GM18511 (cell line): Measurements from ENCODE around the gene MRC2.

ENCODE experiments used
- ATAC-seq: cut with Tn5 transposase; IDR thresholded peaks from one replicate; pipeline ENCODE4 v1.9.1; 2021; ENCODE audit warnings: mild to moderate bottlenecking, moderate library complexity; ENCODE audit not compliant: unreplicated experiment

The MRC2 gene

GRCh38 chr17:62631086-62631935 lies 3.8 kb downstream of the MRC2 start:
- ATAC-seq, result no peak

DNA sequence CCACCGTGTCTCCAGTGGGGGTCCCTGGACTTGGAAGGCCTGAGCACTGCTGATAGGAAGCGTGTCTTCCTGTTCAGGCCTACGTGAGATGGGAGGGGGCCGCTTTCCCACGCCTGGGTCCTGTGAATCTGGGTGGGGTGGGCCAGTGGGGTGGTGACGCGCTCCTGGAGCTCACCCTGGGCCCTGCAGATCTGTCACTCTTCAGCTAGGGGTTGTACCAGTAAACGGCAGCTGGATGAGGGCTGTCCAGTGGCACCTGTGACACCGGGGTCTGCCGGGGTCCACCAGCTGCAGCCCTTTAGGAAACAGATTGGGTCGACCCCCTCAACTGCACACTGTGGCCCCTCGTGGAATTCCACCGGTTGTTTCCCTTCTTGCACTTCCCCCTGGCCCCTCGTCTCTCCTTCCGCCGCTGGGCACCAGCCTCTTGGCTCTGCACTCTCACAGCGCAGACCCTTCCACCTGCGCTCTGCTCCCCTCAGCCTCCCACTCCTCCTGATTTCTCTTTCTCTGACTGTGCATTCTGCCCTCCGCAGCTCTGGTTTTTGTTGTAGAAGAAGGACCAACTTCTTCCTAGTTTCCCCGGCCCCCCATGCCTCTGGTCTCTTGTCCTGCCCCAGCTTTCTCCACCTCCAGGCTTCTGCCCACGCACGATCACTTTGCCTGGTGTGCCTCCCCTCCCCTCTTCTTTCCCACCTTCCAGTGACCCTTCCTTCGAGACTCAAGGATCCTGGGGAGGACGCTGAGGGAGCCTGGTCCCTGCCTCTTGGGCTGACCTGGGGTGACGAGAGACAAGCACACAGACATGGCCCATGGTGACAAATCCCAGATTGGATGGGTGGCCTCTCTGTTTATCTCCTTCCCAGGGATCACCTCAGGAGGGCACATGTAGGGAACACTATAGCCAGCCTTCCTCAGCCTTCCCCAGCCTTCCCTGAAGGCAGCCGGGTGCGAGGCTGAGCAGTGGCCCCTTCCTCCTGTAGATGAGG lies 4.8 kb downstream of the MRC2 start:
- ATAC-seq, result no peak

- ATAC-seq, result no peak
Observed at GRCh38 chr17:62637809-62638208, 10.3 kb downstream of the MRC2 start.

DNA sequence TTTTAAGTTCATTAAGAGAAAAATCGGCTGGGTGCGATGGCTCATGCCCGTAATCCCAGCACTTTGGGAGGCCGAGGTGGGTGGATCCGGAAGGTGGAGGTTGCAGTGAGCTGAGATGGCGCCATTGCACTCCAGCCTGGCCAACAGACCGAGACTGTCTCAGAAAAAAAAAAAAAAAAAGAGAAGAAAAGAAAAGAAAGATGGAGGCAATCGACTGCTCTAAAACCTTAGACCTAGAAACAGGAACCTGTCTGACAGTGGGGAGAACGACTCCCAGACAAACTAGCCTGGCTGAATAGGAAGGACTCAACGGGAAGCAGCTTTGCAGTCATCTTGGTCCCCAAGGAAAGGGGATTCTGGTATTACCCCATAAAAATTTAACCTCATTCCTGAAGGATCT lies 13.7 kb downstream of the MRC2 start:
- ATAC-seq, result no peak

DNA sequence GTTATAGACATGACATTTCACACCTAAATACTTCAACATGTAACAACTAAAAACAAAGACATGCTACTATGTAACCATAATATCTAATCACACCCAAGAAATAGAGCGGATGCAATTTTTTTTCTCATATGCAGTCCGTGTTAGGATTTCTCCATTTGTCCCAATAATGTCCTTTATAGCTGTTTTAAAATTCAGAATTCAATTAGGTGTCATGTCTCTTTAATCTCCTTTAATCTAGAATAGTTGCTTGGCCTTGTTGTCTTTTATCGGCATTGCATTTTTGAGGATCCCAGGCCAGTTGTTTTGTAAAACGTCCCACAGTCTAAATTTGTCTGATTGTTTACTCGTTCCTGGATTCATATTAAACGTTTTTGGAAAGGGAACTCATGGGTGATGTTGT lies 14.5 kb downstream of the MRC2 start:
- ATAC-seq, result no peak

- no peak for ATAC-seq
Observed at GRCh38 chr17:62643496-62643895, 16.0 kb downstream of the MRC2 start.

DNA sequence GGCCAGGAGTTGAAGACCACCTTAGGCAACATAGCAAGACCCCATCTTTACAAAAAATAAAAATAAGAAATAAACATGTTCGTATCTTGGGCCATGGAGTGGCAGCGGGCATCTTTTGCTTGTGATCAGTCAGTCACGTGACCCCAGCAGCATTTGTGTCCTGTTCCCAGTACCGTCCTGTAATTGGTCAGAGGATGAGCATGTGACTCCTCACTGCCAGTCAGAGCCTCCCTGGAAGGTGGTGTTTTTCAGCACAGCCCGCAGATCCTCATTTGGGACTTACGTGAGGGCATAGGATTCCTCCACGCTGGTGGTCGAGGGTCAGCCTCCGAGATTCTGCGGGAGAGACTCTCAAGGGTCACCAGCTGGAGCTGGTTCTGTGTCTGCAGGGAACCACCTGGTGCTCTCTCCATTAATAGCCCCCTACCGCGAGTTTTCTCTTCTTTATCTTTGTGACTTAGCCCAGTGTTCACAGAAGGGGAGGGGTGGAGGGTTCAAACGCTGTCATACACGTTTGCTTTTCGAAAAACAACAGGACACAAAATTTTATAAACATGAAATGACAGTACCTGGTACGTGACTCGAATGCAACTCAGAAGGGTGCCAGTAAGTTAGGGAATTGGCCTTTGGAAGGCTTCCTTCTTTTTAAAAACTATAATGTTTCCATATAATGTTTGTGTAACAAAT lies 17.2 kb downstream of the MRC2 start:
- ATAC-seq, result no peak

DNA sequence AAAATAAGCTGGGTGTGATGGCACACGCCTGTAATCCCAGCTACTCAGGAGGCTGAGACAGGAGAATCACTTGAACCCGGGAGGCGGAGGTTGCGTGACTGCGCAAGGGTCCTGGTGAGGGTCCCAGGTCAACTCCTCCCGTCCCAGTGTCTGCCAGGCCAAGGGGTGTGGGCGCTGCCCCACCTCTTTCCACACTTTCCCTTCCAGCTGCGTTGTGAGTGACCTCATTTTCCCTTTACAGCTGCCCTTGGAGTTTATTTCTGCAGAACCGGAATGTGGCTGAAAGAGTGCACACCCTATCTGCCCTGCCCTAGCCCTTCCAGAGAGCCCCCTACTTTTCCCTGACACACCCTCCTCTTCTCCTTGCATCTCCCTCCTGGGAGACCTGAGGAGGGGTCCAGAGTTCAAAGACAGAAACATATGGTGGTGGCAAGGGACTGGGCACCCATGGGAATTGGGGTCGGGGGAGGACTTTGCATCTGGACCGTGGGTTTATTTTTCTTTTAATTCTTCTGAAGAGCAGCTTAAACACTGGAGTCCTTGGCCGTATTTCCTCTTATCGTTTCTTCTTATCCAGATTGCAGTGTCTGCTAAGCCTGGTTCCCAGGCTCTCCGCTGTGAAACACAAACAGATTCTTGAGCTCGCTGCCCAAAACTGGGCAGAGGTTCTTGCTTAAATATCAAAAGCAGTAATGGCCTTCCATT lies 20.9 kb downstream of the MRC2 start:
- ATAC-seq, result no peak

DNA sequence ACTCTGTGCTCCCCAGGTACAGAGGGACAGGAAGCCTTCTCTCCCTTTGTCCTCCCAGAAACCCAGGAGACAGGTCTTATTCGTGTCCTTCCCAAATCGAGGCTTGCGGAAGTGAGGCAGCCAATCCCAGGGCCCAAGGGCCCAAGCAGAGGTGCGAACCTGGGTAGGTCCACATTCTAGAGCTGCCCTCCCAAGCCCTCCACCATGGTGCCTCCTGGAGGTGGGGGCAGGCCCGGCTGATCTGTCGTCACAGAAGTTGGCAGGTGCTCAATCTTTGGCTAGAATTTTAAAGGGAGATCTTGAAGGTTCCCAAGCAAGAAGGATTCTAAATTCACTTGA lies 21.5 kb downstream of the MRC2 start:
- no peak for ATAC-seq

DNA sequence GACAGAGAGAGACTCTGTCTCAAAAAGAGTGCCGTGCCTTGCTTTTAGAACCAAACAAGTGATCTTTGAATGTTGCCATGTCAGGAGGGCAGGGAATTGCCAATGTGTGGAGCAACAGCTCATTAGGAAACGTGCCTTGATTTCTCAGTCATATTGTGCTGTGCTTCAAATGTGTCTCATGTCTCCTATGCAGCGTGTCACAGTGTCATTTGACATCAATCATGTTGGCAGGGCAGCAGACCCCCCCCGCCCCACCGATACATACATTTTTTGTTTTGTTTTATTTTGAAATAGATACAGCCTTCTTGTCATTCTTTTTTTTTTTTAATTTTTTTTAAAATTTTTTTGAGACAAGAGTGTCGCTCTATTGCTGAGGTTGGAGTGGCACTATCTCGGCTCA lies 22.1 kb downstream of the MRC2 start:
- no peak for ATAC-seq

- ATAC-seq, result no peak
Observed at GRCh38 chr17:62650587-62650986, 23.1 kb downstream of the MRC2 start.

- no peak for ATAC-seq
Observed at GRCh38 chr17:62652251-62653001, 25.0 kb downstream of the MRC2 start.

DNA sequence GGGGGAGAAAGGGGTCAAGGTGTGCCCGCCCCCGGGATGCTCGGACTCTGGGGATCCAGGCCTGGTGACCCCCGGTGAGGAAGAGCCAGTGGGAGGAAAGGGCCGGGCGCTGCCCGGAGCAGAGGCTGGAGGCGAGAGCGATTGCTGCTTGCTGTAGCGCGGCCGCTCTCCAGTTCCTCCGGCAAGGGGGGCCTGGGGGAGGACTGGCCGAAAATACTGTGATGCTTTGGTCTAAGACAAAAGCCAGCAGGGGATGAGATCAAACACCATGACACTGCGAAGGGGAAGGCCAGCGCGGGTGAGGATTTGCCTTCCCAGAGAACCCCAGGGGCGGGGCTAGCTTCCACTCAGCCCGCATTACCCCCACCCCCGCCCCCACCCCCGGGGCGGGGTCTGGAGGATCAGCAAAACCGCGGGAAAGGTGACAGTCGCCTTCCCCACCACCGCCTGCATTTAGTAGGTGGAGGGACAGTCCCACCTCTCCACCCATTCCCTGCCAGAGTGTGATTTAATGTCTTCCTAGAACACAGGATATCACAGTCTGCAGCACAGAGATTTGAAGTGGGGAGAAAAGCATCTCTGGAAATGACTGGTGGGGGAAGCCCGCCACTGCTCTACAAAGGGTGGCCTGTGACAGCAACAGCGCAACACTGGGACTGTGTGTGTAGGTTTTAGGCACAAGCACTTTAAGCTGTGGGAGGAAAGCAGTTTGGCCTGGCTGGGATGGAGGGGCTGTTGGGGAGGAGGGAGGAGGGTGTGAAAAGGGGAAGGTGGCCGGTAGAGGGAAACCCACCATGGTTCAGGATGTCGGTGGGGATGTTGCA lies 25.7 kb downstream of the MRC2 start:
- ATAC-seq, result peak; percentile 87

DNA sequence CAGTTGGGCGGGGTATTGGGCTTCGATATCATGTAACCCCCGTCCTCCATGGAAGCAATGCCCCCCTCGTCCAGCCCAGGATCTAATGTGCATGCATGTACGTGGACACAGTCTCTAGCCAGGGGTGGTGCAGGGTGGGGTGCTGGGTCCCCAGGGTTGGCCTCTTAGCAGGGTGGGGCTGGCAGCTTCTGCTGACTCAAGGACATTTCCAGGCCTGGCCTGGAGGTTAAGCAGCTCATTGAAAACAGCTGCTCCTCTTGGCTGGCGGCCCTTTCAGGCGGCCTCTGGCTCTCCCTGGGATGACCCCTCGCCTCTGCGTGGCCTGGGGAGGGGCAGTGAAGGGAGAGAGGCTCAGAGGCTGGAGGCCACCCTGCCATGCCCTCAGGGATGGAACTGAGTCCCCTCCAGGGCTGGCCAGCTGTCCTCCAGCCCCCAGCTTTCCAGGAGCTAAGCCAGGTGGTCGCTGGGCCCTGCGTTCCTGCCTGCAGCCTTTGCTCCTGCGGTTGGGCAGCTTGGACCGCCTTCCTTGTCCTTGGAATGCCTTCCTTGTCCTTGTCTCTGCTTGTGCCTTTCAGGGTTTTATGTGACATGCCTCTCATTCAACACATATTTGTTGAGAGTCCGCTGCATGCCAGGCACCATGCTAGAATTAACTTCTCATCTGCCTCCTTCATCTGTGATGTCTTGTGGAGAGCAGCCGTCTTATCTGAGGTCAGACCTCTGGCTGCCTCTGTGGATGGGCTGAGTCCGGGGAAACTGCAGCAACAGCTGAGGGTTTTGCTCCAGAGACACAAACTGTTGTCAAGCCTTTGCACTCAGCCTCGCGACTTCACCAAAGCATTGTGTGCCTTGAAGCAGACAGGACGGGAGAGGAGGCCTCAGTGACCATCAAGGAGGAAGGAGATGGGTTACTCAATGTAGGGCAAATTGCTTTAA lies 26.6 kb downstream of the MRC2 start:
- ATAC-seq, result peak; percentile 6

GRCh38 chr17:62655656-62656055 lies 28.2 kb downstream of the MRC2 start:
- no peak for ATAC-seq

DNA sequence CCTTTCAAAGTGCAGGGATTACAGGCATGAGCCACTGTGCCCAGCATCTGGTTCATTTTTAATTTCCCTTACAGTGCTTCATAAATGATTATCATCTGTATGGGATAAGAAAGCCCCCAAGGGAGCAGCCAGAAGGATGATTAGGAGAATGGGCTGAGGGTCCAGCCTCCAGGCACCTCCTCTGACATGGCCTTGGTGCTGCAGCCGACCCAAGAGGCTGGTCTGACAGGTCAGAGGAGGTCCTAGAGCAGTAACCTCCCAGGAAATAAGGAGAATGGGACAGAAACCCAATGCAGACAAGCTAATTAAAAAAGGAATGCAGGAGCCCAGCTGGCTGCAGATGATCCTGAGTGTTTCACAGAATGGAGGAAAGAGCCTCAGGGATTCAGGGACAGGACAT lies 29.0 kb downstream of the MRC2 start:
- no peak for ATAC-seq

DNA sequence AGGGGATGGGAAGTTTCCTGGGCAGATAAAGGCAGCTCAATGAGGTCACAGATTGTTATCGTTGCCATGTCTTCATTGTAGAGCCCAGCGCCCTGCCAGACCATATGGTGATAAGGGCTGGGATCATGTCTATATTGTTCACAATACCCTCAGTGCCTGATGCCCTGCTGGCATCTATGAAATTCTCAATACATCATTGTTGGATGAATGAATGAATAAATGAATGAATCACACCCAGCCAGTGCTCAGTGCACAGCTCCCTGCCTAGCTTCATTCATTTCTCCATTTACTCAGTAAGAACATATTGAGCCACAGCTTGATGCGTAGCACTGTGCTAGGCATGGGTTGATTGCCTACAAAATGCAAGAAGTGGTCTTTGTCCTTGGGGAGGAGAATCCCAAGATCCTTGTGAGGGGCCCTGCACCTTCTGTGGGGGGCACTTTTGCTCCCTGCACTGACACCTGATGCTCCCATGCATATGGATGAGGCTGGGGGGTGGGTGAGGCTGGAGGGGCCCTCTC lies 29.7 kb downstream of the MRC2 start:
- no peak for ATAC-seq

DNA sequence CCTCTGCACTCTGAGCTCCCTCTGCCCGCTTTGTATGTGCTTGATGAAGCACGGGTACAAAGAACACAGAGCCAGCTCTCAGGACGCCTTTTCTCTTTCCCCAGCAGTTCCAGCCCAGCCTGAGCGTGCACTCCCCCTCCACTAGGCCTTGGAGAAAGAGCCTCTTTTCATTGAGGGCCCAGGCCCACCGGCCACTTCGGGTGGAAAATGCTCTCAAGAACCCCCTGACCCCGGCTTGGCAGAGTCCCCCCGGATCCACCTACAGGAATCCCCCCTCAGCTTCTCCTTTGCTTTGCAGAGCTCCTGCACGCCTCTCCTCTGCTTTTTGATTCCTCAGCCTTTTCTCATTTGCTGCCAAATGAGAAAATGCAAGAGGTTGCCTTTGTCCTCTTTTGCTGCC lies 30.2 kb downstream of the MRC2 start:
- ATAC-seq, result no peak
